T-cell (primary cell): Measurements from ENCODE around the gene LITAFD. TPM values are rescaled to one million over a fixed set of nuclear protein-coding genes. Genes with fewer than 3 reads are reported as not detected.

Experiments used
- ATAC-seq, 4 experiments: fragments of 200-7000 bp in 3 of 4; fragments of 150-1000 bp in 1 of 4; cut with Tn5 transposase; replicated peaks in 1 of 4; 1 replicate in 3 of 4; 2 replicates in 1 of 4; pipeline ENCODE4 v1.10.0; 2021; ENCODE audit warnings: moderate library complexity in 3 of 4, mild to moderate bottlenecking in 2 of 4, moderate number of reproducible peaks in 1 of 4
- CTCF ChIA-PET, 2 donors: fragments of 300-600 bp; sonication (Branson Sonifier 250); formaldehyde crosslinking; loops; one replicate each; lab custom pipeline; 2022; ENCODE audit warnings: antibody characterized with exemption in 2 of 2; lab: Charles Lee
- POLR2A ChIA-PET, 2 donors: fragments of 300-600 bp; sonication (Branson Sonifier 250); formaldehyde crosslinking; loops; one replicate each; lab custom pipeline; 2022; ENCODE audit warnings: antibody characterized with exemption in 2 of 2; lab: Charles Lee
- DNase-seq, 35 experiments: peaks; one replicate each; pipeline versions ENCODE4 v3.0.0 to v3.0.0-alpha.2; 2013 to 2023
- H3K27ac ChIP-seq: one replicate; pipeline ENCODE4 v1.5.1; 2013; ENCODE audit warnings: low read length
- H3K27me3 ChIP-seq, 2 experiments: replicated peaks in 1 of 2; 1 replicate in 1 of 2; 2 replicates in 1 of 2; pipeline versions ENCODE4 v1.6.1 to v1.7.0; 2013; ENCODE audit warnings: low read length in 1 of 2, mixed read lengths in 1 of 2; ENCODE audit not compliant: control insufficient read depth in 2 of 2, insufficient read depth in 2 of 2; ENCODE audit errors: extremely low read depth in 1 of 2
- H3K36me3 ChIP-seq, 2 donors: 1 replicate in 1 of 2; 2 replicates in 1 of 2; pipeline versions ENCODE4 v1.6.1 to v1.7.0; 2013; ENCODE audit warnings: low read length in 1 of 2; ENCODE audit not compliant: control insufficient read depth in 2 of 2, insufficient read depth in 1 of 2; ENCODE audit errors: extremely low read depth in 1 of 2
- H3K4me1 ChIP-seq, 2 experiments: 1 replicate in 1 of 2; 2 replicates in 1 of 2; pipeline versions ENCODE4 v1.6.1 to v1.7.0; 2013; ENCODE audit warnings: low read length in 2 of 2, mixed read lengths in 1 of 2; ENCODE audit not compliant: insufficient read depth in 2 of 2, control insufficient read depth in 1 of 2; ENCODE audit errors: extremely low read depth in 1 of 2
- H3K4me3 ChIP-seq, 2 donors: 1 replicate in 1 of 2; 2 replicates in 1 of 2; pipeline versions ENCODE4 v1.5.1 to v1.7.0; 2013; ENCODE audit warnings: mild to moderate bottlenecking in 2 of 2, low read length in 1 of 2, moderate library complexity in 1 of 2; ENCODE audit not compliant: control insufficient read depth in 1 of 2; ENCODE audit errors: extremely low read depth in 1 of 2
- H3K9me3 ChIP-seq: 2 replicates; pipeline ENCODE4 v1.7.0; 2013
- H3K27ac Mint-ChIP-seq, 2 donors: one replicate each; pipeline ENCODE4 v1.8.0; 2020 to 2021; ENCODE audit warnings: mild to moderate bottlenecking in 2 of 2, mixed read lengths in 2 of 2
- H3K27me3 Mint-ChIP-seq, 2 donors: one replicate each; pipeline ENCODE4 v1.8.0; 2021 to 2022; ENCODE audit warnings: mixed read lengths in 2 of 2
- H3K36me3 Mint-ChIP-seq: one replicate; pipeline ENCODE4 v1.8.0; 2021; ENCODE audit warnings: mixed read lengths
- H3K4me1 Mint-ChIP-seq, 3 donors: one replicate each; pipeline ENCODE4 v1.8.0; 2020 to 2022; ENCODE audit warnings: mixed read lengths in 3 of 3, mild to moderate bottlenecking in 1 of 3
- H3K4me3 Mint-ChIP-seq, 3 donors: one replicate each; pipeline ENCODE4 v1.8.0; 2020 to 2022; ENCODE audit warnings: mild to moderate bottlenecking in 3 of 3, mixed read lengths in 3 of 3, moderate library complexity in 3 of 3
- H3K9me3 Mint-ChIP-seq, 3 donors: one replicate each; pipeline ENCODE4 v1.8.0; 2020 to 2022; ENCODE audit warnings: mixed read lengths in 3 of 3
- WGBS: methylation state at CpG from one replicate; pipeline ENCODE4 v1.1.5; 2013; ENCODE audit warnings: missing lambda C conversion rate; ENCODE audit not compliant: insufficient coverage; 5-methylcytosine and 5-hydroxymethylcytosine counted together
- total RNA-seq, 35 experiments: library from RNA in 6 of 35; stranded (reverse) in 6 of 35; fragments of 120-200 nt in 1 of 35; gene quantifications; one replicate each; pipeline versions ENCODE4 v1.2.1 to v1.2.4 and lab custom pipeline; 2013 to 2026

LITAFD gene
- total RNA-seq, 5 donors from 2014 or later (not counting 1 experiment from before 2014, with no cell fraction given) = not detected

- WGBS = 90% methylated on average over 2 of the region's 14 CpGs
- peaks cover 9% of the 10 kb centered on the region for H3K36me3 Mint-ChIP-seq
- ATAC-seq (no peak), DNase-seq (no peak)
- Histone ChIP-seq H3K4me1 (peaks cover 12 to 33% of the 10 kb centered on the region in 2 experiments), H3K36me3 (peaks cover 10 to 16% of the 10 kb centered on the region in 2 donors), H3K4me3 (no peak overlapping the region), H3K9me3 (no peaks in the 10 kb centered on the region), H3K27ac (no peak overlapping the region), H3K27me3 (no peaks in the 10 kb centered on the region)
- ChIA-PET CTCF (interaction anchor here in 1 of 2 donors (0.6 kb wide), 1 partner anchor 184 kb away, joined by 5 read pairs; no protein-coding TSS in a partner anchor), POLR2A (interaction anchor here in 1 of 2 donors (0.6 kb wide), 1 partner anchor 219 kb away, joined by 3 read pairs; no protein-coding TSS in a partner anchor)
- no peaks in the 10 kb centered on the region for H3K27me3 Mint-ChIP-seq
- H3K4me1 Mint-ChIP-seq = peaks cover 39 to 40% (median 40%) of the 10 kb centered on the region in 3 donors
- H3K9me3 Mint-ChIP-seq = no peaks in the 10 kb centered on the region
- H3K4me3 Mint-ChIP-seq = no peak overlapping the region
- H3K27ac Mint-ChIP-seq = no peak overlapping the region
Measured at GRCh38 chr16:8861563-8862308, 20.4 kb upstream of the LITAFD start.

- no peak overlapping the region for H3K27ac ChIP-seq
- H3K9me3 Mint-ChIP-seq = no peaks in the 10 kb centered on the region
- peaks cover 39 to 42% (median 42%) of the 10 kb centered on the region in 3 donors for H3K4me1 Mint-ChIP-seq
- ChIA-PET POLR2A (interaction anchor here in 1 of 2 donors (0.5 kb wide), 1 partner anchor 45 kb away, joined by 4 read pairs; no protein-coding TSS in a partner anchor), CTCF (no interaction called here)
- H3K4me3 Mint-ChIP-seq = no peak overlapping the region
- H3K36me3 Mint-ChIP-seq = peaks cover 6% of the 10 kb centered on the region
- peaks cover 10 to 13% of the 10 kb centered on the region in 2 donors for H3K36me3 ChIP-seq
- H3K27ac Mint-ChIP-seq = no peak overlapping the region
- no peaks in the 10 kb centered on the region for H3K27me3 Mint-ChIP-seq
- WGBS = 83% methylated on average over 8 of the region's 14 CpGs
- ATAC-seq = no peak
- no peak overlapping the region for H3K4me3 ChIP-seq
- no peaks in the 10 kb centered on the region for H3K9me3 ChIP-seq
- H3K27me3 ChIP-seq = no peaks in the 10 kb centered on the region
- no peak for DNase-seq
- peaks cover 17 to 37% of the 10 kb centered on the region in 2 experiments for H3K4me1 ChIP-seq
Measured at GRCh38 chr16:8862309-8863130, 19.6 kb upstream of the LITAFD start.

GRCh38 chr16:8863594-8864424, 18.3 kb upstream of the LITAFD start:
- peak overlapping the region in 1 of 3 donors; percentile 9 for H3K4me3 Mint-ChIP-seq
- 92% methylated on average over 13 of the region's 17 CpGs for WGBS
- peaks cover 1% of the 10 kb centered on the region for H3K36me3 Mint-ChIP-seq
- Histone ChIP-seq H3K4me3 (no peak overlapping the region), H3K9me3 (no peaks in the 10 kb centered on the region), H3K27ac (no peak overlapping the region), H3K4me1 (peaks cover 20 to 42% of the 10 kb centered on the region in 2 experiments), H3K36me3 (peaks cover 6 to 8% of the 10 kb centered on the region in 2 donors), H3K27me3 (no peaks in the 10 kb centered on the region)
- no peaks in the 10 kb centered on the region for H3K9me3 Mint-ChIP-seq
- H3K27ac Mint-ChIP-seq = peak overlapping the region; percentile 21 to 46
- H3K27me3 Mint-ChIP-seq = no peaks in the 10 kb centered on the region
- H3K4me1 Mint-ChIP-seq = peaks cover 39 to 41% (median 41%) of the 10 kb centered on the region in 3 donors
- no peak for DNase-seq
- no peak for ATAC-seq
- CTCF ChIA-PET = no interaction called here
- POLR2A ChIA-PET = no interaction called here

GRCh38 chr16:8864480-8865110, 17.6 kb upstream of the LITAFD start:
- H3K27ac ChIP-seq = no peak overlapping the region
- DNase-seq (no peak), ATAC-seq (no peak)
- Mint-ChIP-seq H3K27me3 (no peaks in the 10 kb centered on the region), H3K27ac (peak overlapping the region; percentile 67 to 82), H3K36me3 (no peaks in the 10 kb centered on the region), H3K4me3 (peak overlapping the region in 1 of 3 donors; percentile 9), H3K9me3 (no peaks in the 10 kb centered on the region), H3K4me1 (peaks cover 45 to 46% (median 46%) of the 10 kb centered on the region in 3 donors)
- H3K4me1 ChIP-seq = peaks cover 20 to 48% of the 10 kb centered on the region in 2 experiments
- no peaks in the 10 kb centered on the region for H3K27me3 ChIP-seq
- H3K4me3 ChIP-seq = no peak overlapping the region
- POLR2A ChIA-PET = no interaction called here
- peaks cover 4% of the 10 kb centered on the region in 2 donors for H3K36me3 ChIP-seq
- CTCF ChIA-PET = interaction anchor here in 1 of 2 donors (0.6 kb wide), 1 partner anchor 294 kb away, joined by 3 read pairs; no protein-coding TSS in a partner anchor
- no peaks in the 10 kb centered on the region for H3K9me3 ChIP-seq
- WGBS = 73% methylated on average over 12 of the region's 13 CpGs

DNA sequence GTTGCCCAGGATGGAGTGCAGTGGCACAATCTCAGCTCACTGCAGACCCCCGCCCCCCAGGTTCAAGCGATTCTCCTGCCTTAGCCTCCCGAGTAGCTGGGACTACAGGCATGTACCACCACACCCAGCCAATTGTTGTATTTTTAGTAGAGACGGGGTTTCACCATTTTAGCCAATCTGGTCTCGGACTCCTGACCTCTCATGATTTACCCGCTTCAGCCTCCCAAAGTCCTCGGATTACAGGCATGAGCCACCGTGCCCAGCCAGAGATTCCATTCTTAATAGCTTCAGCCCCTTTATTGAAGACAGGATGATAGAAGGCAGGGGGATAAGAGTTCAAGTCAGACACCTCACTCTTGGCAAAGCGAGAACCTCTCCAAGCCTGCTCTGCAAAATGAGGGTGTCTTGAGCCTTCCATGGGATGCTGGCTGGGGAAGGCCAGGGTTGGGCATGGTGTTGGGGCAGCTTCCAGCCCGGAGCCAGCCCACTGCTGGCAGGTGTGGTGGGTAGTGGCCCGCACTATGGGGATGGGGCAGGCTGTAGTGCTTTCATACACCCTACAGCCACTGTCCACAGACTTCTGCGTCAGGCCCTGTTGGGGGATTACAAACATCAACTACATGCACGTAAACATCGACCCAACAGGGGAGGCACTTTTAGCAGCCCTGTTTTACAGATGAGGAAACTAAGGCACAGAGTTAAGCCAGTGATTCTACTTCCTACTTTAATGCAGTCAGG, 16.8 kb upstream of the LITAFD start:
- Mint-ChIP-seq H3K9me3 (no peaks in the 10 kb centered on the region), H3K36me3 (no peaks in the 10 kb centered on the region), H3K4me1 (peaks cover 45 to 51% (median 51%) of the 10 kb centered on the region in 3 donors), H3K27ac (peak overlapping the region; percentile 67 to 82), H3K27me3 (no peaks in the 10 kb centered on the region), H3K4me3 (peak overlapping the region in 2 of 3 donors; percentile 6 to 96)
- ATAC-seq (no peak), DNase-seq (no peak)
- Histone ChIP-seq H3K9me3 (no peaks in the 10 kb centered on the region), H3K4me3 (no peak overlapping the region), H3K27ac (no peak overlapping the region), H3K36me3 (peaks cover 4% of the 10 kb centered on the region in 2 donors), H3K27me3 (no peaks in the 10 kb centered on the region), H3K4me1 (peaks cover 20 to 55% of the 10 kb centered on the region in 2 experiments)
- ChIA-PET CTCF (interaction anchor here in 1 of 2 donors (0.6 kb wide), 1 partner anchor 295 kb away, joined by 3 read pairs; no protein-coding TSS in a partner anchor), POLR2A (interaction anchor here (0.6 to 1.0 kb wide), 2 partner anchors 11 to 65 kb away, joined by 6 read pairs; no protein-coding TSS in a partner anchor)
- WGBS = 95% methylated on average over 3 of the region's 14 CpGs
